ENCODE results near the gene MTOR.

Gene MTOR

GRCh38 chr1:11216074-11216473, 46.3 kb downstream of the MTOR start:
- DNase-seq (ENCODE audit: low read depth in 2 of 2, low spot score in 1 of 2), result no peak

DNA sequence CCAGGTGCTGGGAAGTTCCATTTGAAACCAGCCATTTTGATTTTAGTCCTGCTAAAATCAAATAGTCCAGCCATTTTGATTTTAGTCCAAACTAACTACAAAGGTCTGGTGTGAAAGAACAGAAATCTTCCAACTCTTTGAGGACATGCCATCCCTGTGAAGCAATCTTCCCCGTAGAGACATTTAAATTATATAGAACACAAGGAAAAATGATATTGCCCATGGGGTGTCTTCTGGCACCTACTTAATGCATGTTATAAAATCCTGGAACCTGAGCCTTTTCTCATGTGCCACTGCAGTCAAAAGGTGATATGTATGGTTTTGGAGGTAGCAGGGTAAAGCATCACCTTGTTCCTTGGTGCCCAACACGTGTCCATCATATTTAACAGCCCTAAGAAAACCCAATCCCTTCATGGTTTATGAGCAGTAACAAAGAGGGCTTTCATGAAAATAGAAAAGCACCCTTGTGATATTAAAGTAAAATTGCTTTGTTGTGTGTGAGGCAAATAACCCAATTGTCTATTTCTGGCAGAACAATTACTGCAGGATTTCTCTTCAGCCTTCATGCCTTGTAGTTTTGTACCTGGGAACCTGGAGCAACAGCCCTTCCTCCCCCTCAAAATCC, 46.9 kb downstream of the MTOR start:
- DNase-seq (ENCODE audit: low read depth in 2 of 2, low spot score in 1 of 2), result no peak

- no peak for DNase-seq (ENCODE audit: low read depth in 2 of 2, low spot score in 1 of 2)
These were observed 47.5 kb downstream of the MTOR start for GRCh38 chr1:11214698-11215380.

- no peak for DNase-seq (ENCODE audit: low read depth in 2 of 2, low spot score in 1 of 2)
These were observed 50.3 kb downstream of the MTOR start for GRCh38 chr1:11211925-11212587.

- DNase-seq (ENCODE audit: low read depth in 2 of 2, low spot score in 1 of 2), result no peak
These were observed 50.9 kb downstream of the MTOR start for GRCh38 chr1:11211461-11211860.

DNA sequence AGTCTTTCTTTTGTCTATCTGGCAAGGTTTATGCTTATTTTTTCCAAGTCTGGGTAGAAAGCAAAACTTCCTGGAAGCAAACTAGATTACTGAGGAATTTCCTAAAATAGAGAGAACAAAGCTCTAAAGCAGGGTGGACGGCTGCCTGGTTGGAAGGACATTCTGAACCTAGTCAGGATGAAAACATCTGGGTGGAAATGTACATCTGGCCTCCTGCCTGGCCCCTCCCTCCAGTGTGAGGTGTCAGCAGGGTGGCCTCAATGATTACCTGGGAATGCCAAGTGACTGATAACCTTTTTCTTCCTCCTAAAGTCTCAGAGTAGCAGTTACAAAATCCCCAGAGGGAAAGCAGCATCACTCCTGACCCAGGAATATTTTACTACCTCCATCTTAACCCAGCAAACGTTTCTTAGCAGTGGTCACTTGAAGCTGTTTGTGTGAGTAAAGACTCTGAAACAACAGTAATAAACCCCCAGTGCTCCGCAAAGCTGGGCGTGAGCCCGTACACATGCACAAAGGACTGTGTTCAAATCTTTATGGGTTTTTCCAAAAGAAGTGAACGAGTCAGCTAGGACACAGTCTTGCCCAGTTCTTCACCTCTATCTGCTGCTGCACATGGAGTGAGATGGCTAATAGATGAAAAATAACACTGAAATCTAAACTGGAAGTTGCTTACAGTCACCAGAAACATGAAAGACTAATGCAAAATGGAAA, 54.3 kb downstream of the MTOR start:
- DNase-seq (ENCODE audit: low read depth in 2 of 2, low spot score in 1 of 2), result no peak

DNA sequence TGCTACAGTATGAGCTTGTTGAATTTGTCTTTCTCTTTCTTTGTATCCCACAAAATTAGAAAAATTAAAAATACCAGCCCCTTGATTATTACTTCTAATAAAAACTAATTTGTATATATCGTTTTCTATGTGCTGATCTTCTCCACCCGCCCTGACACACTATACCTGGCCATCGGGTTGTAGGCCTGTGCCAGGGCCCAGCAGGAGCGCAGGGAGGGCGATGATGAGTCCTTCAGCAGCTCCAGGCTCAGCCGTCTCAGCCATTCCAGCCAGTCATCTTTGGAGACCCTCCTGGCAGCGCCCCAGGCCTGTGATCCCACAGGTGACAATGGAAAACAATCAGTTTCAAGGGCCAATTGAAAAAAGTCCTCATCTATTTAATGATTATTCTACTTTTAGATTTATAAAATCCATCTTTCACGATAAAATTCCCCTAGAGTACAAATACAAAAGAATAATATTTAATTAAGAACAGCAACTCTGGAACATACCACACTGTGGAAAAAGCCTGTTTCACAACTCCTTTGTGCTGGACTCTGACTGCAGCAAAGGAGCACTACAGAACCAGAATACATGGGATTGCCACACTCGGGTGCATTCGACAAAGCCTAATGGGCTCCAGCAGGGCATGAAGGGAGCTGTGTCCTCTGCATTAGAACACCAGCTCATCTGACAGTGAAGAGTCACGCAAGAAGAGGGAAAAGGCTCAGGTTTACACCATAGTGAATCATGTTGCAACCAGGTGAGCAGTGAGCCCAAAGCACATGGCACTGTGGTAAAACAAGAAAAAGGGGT, 57.8 kb downstream of the MTOR start:
- no peak for DNase-seq (ENCODE audit: low read depth in 2 of 2, low spot score in 1 of 2)

GRCh38 chr1:11198851-11199594, 63.3 kb downstream of the MTOR start:
- DNase-seq (ENCODE audit: low read depth in 2 of 2, low spot score in 1 of 2), result no peak

DNA sequence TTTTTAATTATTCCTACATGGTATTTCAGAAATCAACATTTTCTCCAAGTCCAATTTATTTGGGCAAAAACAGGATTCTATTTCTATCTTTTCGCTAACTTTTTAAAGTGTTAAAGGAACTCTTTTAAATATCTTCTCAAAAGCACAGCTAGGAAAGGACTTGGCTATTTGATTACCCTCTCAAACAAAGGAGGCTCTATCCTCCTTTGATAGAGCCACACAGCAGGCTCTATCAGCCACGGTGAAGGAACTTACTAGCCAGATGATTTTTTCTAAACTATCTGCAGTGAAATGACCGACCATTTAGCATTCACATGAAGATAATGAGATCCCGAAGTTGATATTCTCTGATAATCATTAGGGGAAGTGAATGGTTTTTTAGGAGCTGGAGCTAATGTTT, 64.1 kb downstream of the MTOR start:
- no peak for DNase-seq (ENCODE audit: low read depth in 2 of 2, low spot score in 1 of 2)

DNA sequence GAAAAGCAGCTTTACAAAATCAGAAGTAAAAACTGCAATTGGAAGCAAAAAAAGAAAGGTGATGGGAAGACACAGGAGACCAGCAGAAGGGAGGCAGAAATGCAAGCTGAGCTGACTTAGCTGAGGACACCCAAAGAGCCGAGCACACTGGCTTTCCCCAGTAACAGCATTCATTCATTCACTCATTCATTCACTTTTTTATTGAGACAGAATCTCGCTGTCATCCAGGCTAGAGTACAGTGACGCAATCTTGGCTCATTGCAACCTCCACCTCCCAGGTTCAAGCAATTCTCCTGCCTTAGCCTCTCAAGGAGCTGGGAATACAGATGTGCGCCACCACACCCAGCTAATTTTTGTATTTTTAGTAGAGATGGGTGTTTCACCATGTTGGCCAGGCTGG, 65.0 kb downstream of the MTOR start:
- DNase-seq (ENCODE audit: low read depth in 2 of 2, low spot score in 1 of 2), result no peak

GRCh38 chr1:11196945-11197344, 65.4 kb downstream of the MTOR start:
- no peak for DNase-seq (ENCODE audit: low read depth in 2 of 2, low spot score in 1 of 2)

GRCh38 chr1:11194407-11195176, 67.8 kb downstream of the MTOR start:
- no peak for DNase-seq (ENCODE audit: low read depth in 2 of 2, low spot score in 1 of 2)

- DNase-seq (ENCODE audit: low read depth in 2 of 2, low spot score in 1 of 2), result no peak
These were observed 69.0 kb downstream of the MTOR start for GRCh38 chr1:11193376-11193775.

- DNase-seq (ENCODE audit: low read depth in 2 of 2, low spot score in 1 of 2), result no peak
These were observed 73.4 kb downstream of the MTOR start, which contains the start of gene ANGPTL7 for GRCh38 chr1:11188858-11189451. TSS of gene ANGPTL7 (plus strand) at chr1:11189355. CDS start at chr1:11189580, 225 bp downstream.

DNA sequence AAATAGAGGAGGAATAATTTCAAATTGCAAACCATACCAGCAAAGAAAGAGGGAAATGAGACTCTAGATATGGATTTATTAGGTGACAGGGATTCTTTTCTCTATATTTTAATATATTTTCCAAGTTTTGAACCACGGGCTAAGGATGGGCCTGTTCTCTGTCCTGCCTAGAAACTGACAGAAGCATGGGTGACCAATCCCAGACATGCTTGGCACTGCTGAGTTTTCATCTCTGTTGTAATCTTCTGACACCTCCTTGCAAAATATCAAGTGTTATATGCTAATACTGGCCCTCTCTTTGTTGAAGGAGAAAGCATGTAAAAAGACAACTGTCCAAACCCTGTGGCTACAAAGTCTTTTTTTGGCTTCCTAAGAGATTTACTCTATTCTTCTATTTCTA, 74.0 kb downstream of the MTOR start:
- no peak for DNase-seq (ENCODE audit: low read depth in 2 of 2, low spot score in 1 of 2)

GRCh38 chr1:11187931-11188330, 74.4 kb downstream of the MTOR start:
- no peak for DNase-seq (ENCODE audit: low read depth in 2 of 2, low spot score in 1 of 2)

- DNase-seq (ENCODE audit: low read depth in 2 of 2, low spot score in 1 of 2), result no peak
These were observed 74.9 kb downstream of the MTOR start for GRCh38 chr1:11187494-11187893.

DNA sequence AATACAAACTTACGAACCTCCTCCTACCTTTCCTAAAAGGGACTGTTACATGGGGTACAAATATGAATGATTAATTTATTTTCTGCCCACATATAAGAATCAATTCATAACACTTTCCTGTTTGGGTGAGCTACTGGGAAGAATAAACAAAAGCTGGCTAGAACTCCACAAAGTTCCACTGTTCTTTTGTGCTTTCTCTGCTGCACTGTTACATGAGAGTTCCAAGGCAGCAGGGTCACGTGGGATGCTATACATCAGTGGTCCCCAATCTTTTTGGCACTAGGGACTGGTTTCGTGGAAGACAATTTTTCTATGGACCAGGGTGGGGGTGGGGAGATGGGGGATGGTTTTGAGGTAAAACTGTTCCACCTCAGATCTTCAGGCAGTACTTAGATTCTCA, 75.4 kb downstream of the MTOR start:
- DNase-seq (ENCODE audit: low read depth in 2 of 2, low spot score in 1 of 2), result no peak

DNA sequence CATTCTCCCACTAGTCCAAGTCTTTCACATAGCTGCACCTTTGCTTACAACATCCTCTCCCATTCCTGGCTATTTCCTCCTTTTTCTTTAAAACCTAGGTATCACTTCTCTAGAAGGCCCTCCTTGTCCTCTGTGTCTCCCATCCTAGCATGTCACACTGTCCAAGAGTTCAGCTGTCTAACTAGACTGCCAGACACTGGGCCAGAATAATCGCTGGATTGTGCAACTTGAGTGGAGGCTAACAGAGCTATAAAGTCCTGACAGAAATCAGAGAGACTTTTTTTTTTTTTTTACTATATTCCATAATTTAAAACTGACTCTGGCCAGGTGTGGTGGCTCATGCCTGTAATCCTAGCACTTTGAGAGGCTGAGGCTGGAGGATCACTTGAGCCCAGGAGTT, 77.4 kb downstream of the MTOR start:
- no peak for DNase-seq (ENCODE audit: low read depth in 2 of 2, low spot score in 1 of 2)
